ENCODE data around the gene OR52I2.

- TF ChIP-seq EZH2 (IDR thresholded peaks at IDR 0.05; ENCODE audit: insufficient read depth, poor library complexity, severe bottlenecking) (no peak), EZH2phosphoT487 (IDR thresholded peaks at IDR 0.05; ENCODE audit: insufficient read depth, low read depth) (no peak)
Observed at GRCh38 chr11:4636136-4636535, 54.6 kb downstream of the OR52I2 start.
